Stimulated activated CD4-positive, alpha-beta T cell treated with anti-CD3 and anti-CD28 coated beads, Interleukin-12 subunit alpha, Interleukin-12 subunit beta, amount 100 ng/mL, for 4 hours (primary cell): ENCODE results near the gene FEN1.

Experiments
- DNase-seq: peaks from one replicate; pipeline ENCODE4 v3.0.0-alpha.2; 2020

The FEN1 gene

GRCh38 chr11:61797263-61797944 lies 4.7 kb downstream of the FEN1 start:
- DNase-seq: peak; percentile 48

GRCh38 chr11:61799665-61800284 lies 7.1 kb downstream of the FEN1 start:
- no peak for DNase-seq

- DNase-seq: no peak
These were observed 7.9 kb downstream of the FEN1 start for GRCh38 chr11:61800331-61801281.

- no peak for DNase-seq
These were observed 9.9 kb downstream of the FEN1 start for GRCh38 chr11:61802605-61803004.

GRCh38 chr11:61803889-61804647 lies 11.4 kb downstream of the FEN1 start:
- no peak for DNase-seq

GRCh38 chr11:61805146-61805545 lies 12.4 kb downstream of the FEN1 start:
- no peak for DNase-seq

- no peak for DNase-seq
These were observed 14.1 kb downstream of the FEN1 start for GRCh38 chr11:61806785-61807184.

- no peak for DNase-seq
These were observed 18.0 kb downstream of the FEN1 start for GRCh38 chr11:61810671-61811175.

GRCh38 chr11:61811831-61812230 lies 19.1 kb downstream of the FEN1 start:
- no peak for DNase-seq

- DNase-seq: no peak
These were observed 20.2 kb downstream of the FEN1 start for GRCh38 chr11:61812736-61813411.

- DNase-seq: no peak
These were observed 21.7 kb downstream of the FEN1 start for GRCh38 chr11:61814247-61814957.

- DNase-seq: peak; percentile 32
These were observed 22.5 kb downstream of the FEN1 start for GRCh38 chr11:61814958-61815789.

GRCh38 chr11:61815790-61816735 lies 23.4 kb downstream of the FEN1 start:
- DNase-seq: peak; percentile 54

GRCh38 chr11:61816736-61817455 lies 24.2 kb downstream of the FEN1 start, which contains the start of gene FADS1:
Gene FADS1 (minus strand): TSS chr11:61817003. CDS start chr11:61816929, 74 bp downstream.
- DNase-seq: peak; percentile 77

- DNase-seq: no peak
These were observed 24.9 kb downstream of the FEN1 start for GRCh38 chr11:61817471-61818202.

- DNase-seq: no peak
These were observed 27.5 kb downstream of the FEN1 start for GRCh38 chr11:61820174-61820573.

GRCh38 chr11:61826930-61827570 lies 34.3 kb downstream of the FEN1 start:
- no peak for DNase-seq
